Stimulated activated CD8-positive, alpha-beta memory T cell treated with anti-CD3 and anti-CD28 coated beads, Interleukin-4, amount 100 ng/mL, for 4 hours (primary cell): ENCODE measurements around the gene TOP1.
"Not testable (repeated sequence)": the region's sequence is repeated elsewhere in the genome, so short reads cannot be mapped to it uniquely, and the experiment has no call there.

Experiments used
- DNase-seq, 2 donors: peaks; one replicate each; pipeline ENCODE4 v3.0.0-alpha.2; 2020; ENCODE audit warnings: low read depth in 2 of 2, low spot score in 1 of 2

Gene TOP1

DNA sequence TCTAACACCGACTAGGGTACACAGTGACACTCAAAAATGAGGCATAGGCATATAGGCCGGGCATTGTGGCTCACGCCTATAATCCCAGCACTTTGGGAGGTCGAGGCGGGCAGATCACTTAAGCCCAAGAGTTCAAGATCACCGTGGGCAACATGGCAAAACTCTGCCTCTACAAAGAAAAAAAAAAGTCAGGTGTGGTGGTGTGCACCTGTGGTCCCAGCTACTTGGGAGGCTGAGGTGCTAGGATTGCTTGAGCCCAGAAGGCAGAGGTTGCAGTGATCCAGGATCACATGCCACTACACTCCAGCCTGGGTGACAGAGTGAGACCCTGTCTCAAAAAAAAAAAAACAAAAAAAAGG lies 24.7 kb upstream of the TOP1 start:
- DNase-seq = not testable (repeated sequence)

DNA sequence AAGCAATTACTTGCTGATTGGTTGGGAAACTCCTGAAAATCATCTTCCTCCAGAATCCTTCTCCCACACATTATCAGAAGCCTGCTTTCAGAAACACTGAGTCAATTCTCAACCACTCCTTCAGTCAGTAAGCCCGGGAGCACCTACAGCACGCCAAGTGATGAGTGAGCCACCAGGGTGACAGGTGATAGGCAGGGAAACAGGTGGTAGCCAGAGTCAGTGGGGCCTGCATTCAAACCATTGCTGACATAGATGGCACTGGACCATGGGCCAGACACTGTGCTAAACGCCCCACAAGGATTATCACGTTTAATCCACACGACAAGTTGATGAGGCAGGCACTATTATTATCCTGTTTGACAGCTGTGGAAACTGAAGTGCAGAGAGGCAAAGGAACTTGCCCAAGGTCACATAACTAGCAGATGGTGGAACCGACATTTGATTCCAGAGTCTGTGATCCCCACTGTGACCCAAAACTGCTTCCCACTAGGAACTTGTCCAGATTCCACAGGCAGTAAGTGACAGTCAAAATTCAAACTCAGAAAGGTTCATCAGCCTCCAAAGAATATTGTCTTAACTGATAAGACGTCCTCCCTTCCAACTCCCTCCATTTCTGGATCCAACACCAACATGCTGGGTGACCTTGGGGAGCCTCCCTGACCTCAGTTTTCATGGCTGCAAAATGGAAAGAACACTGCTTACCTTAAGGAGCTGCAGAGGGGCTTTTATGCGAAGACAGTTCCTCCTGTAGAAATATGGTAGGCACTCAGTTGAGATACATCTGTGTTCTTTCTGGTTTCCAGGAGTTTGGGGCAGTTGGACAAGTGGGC lies 23.9 kb upstream of the TOP1 start:
- DNase-seq = no peak

DNA sequence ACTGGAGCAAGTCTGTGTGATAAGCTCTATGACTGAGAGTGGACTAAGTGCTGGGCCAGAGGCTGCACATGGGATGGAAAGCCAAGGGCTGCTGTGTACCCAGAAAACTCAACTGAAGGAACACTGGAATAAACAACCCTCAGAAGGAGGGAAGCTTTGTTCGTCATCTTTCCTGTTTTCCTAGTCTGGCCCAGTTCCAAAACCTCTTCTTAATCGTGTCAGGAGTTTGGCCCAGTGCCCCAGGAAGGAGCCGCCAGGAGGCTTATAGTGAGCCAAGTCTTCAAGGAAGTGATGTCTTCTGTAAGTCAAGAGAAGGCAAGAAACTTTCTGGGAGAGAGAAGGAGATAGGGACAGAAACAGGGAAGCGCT lies 23.3 kb upstream of the TOP1 start:
- DNase-seq = no peak

DNA sequence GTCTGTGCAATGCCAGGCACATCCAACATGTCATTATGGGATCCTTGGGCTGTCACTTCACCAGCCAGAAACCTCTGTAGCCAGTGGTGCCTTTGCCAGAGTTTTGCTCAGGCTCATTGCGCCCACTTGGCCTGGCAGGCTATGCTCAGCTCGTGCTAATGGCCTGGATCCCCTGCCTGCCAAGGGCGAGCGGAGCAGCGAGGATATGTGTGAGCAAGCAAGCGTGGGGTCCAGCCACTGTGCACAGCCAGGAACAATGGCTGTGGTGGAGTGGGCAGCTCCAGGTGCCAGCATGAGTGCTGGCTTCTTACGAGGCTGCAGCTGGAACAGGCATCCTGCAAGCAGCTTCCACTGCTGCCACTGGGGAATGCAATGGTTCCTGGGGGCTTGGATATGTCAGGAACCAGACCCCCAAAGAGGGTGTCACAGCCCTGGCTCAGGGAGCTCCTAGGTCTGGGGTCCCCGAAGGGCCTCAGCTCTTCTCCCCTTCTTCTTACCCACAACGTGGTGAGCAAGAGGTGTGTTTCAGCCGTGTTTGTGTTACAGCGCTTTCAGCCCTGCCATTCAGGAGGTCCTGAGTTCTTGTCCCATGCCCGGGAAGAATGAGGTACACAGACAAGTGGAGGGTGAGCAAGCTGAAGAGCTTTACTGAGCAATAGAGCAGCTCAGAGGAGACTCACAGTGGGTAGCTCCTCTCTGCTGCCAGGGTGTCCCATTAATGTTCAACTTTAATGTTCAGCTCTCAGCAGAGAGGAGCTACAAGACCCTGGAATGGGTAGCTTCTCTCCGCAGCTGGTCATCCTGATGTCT lies 22.3 kb upstream of the TOP1 start:
- DNase-seq = no peak

DNA sequence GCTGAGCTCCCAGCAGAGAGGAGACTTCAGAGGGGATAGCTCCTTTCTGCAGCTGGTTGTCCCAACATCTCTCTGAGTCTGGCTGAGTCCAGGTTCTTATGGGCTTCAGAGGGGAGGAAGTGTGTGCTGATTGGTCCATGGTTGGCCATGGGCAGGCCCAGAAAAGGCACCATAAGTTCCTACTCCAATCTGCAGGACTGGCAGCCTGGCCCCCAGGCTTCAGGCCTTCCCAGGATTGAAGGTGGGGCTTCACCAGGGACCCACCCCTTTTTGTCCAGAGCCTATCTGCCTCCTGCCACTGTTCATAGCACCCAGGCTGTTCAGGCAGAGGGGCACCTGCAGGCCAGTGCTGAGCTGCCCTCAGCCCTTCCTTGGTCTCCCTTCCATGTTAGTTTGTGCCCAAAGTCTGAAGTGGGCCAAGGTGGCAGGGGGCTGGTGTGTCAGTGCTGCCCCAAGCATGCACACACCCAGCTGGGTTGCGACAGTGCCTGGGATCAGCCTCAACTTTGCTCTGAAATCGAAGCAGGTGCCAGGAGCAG lies 21.6 kb upstream of the TOP1 start:
- no peak for DNase-seq

DNA sequence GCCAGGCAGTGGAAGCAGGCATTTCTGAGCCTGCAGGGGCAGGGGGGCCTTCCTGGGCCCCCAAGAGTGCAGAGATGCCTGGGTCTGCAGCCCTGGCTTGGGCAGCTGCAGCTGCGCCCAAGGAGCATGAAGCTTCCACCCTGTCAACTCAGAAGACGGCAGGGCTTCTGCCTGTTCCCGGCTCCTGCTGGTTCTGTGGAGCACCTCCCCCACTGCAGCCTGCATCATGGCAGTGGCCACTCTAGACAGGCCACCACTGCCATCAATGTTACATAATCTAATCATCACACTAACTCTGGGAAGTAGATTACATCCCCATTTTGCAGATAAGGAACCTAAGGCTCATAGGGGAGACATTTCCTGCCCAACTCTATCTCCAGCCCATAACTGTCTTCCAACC lies 21.1 kb upstream of the TOP1 start:
- no peak for DNase-seq

DNA sequence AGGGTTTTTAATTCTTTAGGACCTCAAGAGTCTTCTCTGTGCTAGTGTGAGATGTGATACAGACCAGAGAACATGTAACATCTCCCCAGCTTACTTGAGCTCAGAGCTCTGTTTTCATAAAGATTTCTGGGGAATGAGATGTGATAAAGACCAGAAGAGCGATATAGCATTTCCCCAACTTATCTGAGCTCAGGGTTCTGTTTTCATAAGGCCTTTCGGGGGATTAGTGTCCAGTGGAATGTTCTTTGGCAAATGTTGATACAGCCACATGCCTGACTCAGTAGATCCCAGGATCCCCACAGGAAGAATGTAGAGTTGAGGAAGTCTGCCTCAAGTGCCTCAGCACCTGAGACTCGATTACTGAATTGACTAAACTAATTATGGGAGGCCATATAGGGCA lies 18.7 kb upstream of the TOP1 start:
- DNase-seq = no peak

DNA sequence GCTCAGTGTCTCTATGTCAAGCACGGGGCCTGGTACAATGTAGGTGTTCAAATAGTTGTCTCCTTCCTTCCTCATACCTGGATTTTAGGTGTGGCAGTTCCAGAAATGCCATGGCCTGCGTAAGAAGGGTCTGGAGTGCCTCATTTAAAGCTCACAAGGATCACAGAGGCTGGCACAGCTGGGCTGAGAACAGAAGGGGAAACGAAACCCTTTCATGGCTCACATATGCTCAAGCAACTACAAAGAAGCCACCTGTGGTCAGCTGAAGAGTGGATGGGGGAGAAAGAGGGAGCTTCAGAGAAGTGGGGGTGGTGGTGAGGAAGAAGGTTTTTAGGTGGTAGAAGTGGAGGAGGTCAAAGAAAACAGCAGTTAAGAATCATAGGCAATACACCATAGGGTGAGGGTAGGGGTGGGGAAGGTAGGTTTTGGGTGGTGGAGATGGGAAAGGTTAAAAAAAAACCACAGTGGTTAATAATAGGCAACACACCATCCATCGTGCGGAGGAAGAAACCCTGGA lies 17.0 kb upstream of the TOP1 start:
- DNase-seq = no peak

DNA sequence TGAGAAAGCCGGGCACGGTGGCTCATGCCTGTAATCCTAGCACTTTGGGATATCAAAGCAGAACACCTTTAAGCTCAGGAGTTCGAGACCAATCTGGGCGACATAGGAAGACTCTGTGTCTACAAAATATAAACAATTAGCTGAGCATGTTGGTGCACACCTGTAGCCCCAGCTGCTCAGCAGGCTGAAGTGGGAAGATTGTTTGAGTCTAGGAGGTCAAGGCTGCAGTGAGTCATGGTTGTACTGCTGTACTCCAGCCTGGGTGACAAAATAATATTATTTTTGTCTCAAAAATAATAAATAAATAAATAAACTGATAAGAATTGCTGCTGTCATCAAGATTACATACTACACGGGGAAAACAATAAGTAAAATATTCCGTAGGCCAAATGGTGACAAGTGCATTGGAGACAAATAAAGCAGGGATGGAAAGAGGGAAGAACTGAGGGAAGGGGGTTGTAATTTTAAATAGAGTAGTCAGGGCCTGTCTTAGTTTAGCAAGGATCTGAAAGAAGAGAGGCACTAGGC lies 14.0 kb upstream of the TOP1 start:
- no peak for DNase-seq

DNA sequence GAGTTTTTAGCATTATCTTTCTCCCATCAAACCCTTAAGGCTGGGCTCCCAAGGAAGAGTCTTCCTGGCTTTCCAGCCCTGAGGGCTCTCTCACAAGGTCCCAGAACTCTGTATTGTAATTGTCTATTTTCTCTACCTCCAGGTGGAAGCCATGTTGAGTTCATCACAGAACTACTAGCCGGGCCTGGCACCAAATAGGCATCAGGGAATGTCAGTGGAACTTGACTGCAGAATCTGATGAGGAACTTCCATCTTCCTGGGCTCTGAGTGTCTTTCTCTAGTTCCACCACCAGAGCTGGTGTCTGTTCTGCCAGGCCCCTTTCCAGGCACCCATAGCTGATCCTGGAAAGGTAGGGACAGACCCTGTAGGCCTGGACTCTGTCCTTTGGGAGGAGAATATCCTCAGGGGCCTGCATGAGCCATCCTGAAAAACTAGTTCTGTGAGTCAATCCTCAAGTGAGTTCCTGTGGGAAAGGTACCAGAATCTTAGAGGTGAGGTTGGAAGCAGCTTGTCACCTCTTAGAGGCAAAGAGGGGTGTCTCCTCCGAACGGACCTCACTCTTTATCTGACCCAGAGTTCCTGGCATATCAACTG lies 11.1 kb upstream of the TOP1 start:
- DNase-seq = no peak

DNA sequence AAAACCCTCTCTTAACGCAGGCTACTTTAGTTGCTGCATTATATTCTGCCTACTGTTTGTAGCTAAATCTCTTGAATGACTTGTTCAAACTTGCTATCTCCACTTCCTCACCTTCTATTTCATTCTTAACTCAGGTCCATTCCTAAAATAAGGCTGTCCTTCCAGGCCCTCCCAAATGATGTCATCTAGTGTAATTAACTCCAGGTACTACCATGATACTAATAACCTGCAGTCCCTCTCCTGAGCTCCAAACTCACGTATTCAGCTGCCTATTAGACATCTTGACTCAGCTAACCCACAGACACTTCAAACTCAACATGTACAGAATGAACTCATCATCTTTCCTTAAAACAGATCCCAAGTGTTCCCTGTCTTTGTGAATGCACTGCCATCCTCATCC lies 10.5 kb upstream of the TOP1 start:
- no peak for DNase-seq

DNA sequence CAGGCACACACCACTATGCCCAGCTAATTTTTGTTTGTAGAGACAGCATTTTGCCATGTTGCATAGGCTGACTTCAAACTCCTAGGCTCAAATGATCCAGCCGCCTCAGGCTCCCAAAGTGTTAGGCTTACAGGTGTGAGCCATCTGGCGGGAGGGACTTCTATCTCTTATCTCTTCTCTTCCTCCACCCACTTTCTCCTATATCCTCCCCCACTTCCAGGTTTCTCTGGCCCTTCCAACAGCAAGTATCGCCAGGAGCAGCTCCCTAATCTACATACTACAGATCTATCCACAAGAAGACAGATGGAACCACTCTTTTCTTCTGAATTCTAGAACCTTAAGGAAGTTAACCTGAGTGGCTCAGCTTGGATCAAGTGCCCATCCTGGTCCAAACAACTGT lies 5.1 kb upstream of the TOP1 start:
- no peak for DNase-seq

DNA sequence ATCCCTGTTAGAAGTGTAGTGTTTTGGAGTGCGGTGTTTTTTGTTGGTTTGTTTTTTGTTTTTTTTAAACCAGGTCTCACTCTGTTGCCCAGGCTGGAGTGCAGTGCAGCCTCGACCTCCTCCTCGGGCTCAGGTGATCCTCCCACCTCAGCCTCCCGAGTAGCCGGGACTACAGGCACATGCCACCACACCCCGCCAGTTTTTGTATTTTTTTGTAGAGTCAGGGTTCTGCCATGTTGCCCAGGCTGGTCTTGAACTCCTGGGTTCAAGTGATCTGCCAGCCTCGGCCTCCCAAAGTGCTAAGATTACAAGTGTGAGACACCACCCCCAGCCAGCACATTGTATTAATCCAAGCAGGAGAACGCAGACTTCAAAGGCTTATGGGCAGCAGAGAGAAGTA lies 1.3 kb upstream of the TOP1 start:
- DNase-seq = no peak

DNA sequence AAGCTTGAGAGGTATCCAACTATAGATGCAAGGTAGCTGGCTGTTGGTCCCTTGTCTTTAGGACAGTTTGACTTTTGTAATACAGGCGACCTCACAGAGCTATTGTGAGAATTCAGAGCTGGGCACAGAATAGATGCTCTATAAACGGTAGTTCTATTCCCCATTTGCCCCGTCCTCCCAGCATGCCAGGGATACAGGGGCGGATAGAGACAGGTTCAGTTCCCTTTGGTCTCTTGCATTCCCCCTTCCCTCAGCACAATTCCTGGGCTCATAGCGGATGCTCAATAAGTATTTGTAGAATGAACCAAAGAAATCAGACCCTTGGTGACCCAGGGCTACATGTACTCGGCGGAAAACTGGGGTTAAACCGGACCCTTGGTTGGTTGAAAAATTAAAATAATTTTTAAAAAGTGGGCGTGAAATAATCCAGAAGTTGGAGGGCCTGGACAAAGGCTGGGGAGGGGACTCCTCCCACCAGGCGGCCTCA lies 707 bp upstream of the TOP1 start:
- DNase-seq = no peak

DNA sequence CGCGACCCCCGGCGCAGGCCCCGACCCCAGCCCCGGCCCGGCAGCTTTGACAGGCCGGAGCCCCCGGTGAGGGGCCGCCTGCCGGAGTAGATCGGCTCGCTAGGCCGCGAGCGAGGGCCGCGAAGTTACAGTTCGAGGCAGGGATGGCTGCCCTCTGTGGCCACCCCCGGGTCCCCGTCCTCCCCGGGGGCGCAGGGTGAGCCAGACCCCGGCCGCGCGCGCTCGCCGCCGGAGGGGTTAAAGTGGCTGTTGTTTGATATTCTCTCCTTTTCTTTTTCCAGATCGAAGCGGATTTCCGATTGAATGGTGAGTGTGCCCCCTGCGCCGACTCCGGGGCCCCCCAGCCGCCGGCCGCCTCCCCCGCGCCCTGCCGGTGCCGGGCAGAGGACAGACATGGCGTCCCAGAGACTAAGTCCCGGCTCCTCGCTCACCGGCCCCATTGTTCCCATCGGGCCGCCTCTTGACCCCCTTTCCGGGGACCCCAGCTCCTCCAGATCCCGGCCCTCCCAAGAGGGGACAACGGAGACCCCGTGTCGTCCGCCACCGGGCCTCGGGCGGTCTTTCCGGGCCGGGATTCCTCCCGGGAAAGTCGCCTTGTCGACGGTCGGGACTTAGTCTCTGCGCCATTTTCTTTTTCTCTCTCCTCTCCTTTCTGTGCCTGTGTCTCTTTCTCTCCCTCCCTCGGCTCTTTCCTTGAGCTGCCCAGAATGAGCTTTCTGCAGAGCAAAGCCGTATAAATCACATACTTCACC lies 704 bp downstream of the TOP1 start:
- no peak for DNase-seq

DNA sequence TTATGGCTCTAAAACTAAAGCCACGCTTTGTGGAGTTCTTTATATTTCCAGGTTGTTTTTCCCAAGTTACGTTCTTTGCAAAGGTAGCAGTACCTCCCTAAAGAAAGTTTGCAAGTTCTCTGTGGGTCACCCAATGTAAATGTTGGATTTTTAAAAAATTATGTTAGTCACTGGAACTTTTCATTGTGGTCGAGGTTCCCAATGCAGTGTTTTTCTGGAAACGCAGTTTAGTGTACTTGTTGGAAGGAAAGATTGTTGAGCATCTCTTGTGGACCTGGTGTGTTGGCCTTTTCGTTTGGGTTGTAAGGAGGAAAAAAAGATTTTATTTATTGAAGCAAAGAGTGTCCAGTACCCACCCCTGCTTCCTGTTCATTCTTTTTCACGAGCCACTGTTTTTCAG lies 1.4 kb downstream of the TOP1 start:
- DNase-seq = no peak

DNA sequence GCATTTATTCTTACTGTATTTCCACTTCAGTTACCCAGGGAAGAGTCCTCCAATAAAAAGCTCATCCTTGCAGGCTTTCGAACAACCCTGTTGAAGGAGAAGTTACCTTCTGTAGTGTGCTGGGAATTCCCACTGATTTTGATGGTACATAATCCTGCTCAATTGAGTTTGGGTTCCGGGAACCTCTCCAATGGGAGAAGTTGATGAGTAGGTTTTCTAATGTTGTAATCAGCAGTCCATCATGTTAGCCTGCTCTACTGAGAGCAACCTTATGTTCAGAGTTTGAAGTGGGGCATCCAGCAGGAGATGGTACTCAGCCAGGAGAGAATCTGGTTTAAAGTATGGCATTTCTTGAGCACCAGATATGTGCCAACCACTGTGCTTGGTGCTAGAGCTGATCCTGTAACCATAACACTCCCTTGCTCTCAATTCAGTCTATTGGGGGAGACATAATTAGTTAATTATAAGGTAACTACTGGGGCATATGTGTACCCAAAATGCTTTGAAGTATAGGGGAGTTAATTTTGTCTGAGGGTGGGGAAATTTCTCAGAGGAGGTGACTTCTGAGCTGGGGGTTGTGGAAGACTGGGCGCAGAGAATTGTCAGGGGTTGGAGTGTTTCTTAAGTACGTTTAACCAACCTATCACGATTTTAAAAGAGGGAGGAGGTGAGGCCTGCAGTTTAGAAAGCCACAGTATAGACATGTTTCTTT lies 2.1 kb downstream of the TOP1 start:
- no peak for DNase-seq

DNA sequence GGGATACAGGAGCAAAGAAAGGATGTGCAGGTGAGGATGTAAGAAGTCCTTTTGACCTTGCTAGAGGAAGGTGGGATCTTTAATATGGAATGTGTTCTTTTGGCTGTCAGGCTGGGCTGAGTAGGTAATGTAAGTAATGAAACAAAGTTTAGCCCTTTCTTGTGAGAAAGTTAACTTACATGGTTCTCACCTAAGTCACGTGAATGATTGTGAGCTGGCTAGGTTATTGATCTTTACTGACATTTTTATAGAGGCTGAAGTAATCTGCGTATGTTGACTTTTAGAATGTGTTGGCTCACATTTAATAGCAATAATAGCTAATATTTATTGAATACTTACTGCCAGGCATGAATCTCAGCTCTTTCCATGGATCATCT lies 2.6 kb downstream of the TOP1 start:
- DNase-seq = no peak

DNA sequence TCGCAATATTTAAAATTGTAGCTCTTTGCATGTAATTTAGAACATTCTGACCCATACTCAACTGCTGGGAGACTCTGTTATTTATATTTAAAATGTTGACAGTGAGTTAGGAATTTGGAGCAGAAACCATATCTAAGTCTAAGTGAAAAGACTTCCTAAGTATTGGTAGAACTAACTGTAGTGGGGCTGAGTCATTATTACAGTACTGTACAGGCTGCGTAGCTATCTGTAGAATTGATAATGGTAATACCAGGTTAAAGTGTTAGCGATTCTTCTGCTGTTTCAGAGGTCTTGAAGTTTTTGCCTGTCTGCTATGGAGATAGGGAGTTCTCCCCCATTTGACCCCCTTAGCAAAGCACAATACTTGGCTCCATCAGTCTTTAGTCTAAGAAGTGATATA lies 3.6 kb downstream of the TOP1 start:
- no peak for DNase-seq

DNA sequence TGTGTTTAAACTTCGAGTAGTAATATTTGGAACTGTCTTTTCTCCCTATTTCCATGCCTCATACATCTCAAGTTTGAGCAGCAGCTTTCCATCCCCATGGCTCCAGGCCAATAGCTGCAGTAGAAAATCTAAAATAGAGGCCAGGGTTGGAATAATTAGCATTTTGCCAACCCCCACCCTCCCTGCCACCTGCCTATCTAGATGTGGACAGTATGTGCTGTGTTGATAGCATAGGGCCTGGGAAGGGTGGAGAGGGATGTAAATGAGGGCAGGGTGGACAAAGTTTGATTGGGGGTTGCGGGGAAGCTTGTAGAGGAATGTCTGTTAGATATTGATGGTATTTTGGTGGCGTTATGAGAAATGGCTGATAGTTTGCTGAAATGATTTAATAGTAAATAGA lies 5.6 kb downstream of the TOP1 start:
- no peak for DNase-seq
